GM12801 (cell line): ENCODE data around the gene ME3.

ENCODE experiments used
- CTCF ChIP-seq: IDR thresholded peaks from one replicate; pipeline ENCODE4 v1.5.1; 2011; ENCODE audit warnings: control low read depth; ENCODE audit not compliant: insufficient read length; ENCODE audit errors: extremely low read depth

The ME3 gene

GRCh38 chr11:86550757-86551156 is 121.7 kb downstream of the ME3 start:
- no peak for TF ChIP-seq CTCF

GRCh38 chr11:86548271-86548917 is 124.0 kb downstream of the ME3 start:
- TF ChIP-seq CTCF: no peak

- no peak for TF ChIP-seq CTCF
Measured at GRCh38 chr11:86547727-86548126, 124.7 kb downstream of the ME3 start.

- TF ChIP-seq CTCF: no peak
Measured at GRCh38 chr11:86538223-86538548, 134.2 kb downstream of the ME3 start.

- TF ChIP-seq CTCF: no peak
Measured at GRCh38 chr11:86537541-86538222, 134.7 kb downstream of the ME3 start.

- no peak for TF ChIP-seq CTCF
Measured at GRCh38 chr11:86535773-86536172, 136.6 kb downstream of the ME3 start.

- TF ChIP-seq CTCF: no peak
Measured at GRCh38 chr11:86524620-86525352, 147.6 kb downstream of the ME3 start.
